Osteoblast (primary cell): Measurements from ENCODE around the gene MEG3. TPM values are rescaled to one million over a fixed set of nuclear protein-coding genes. Genes with fewer than 3 reads are reported as not detected.

Experiments
- DNase-seq: peaks from one replicate; pipeline ENCODE4 v3.0.0; 2011; ENCODE audit warnings: low spot score, mixed read lengths; ENCODE audit not compliant: insufficient read length; ENCODE audit errors: missing footprints
- H2AFZ ChIP-seq: 2 replicates; pipeline ENCODE4 v1.6.0; 2011; ENCODE audit warnings: mild to moderate bottlenecking, low read length
- H3K27ac ChIP-seq: 2 replicates; pipeline ENCODE4 v1.5.1; 2011; ENCODE audit warnings: mild to moderate bottlenecking, low read depth, low read length, moderate library complexity
- H3K27me3 ChIP-seq: 2 replicates; pipeline ENCODE4 v1.6.0; 2012; ENCODE audit warnings: mild to moderate bottlenecking, control low read depth, inconsistent platforms, low read length, moderate library complexity; ENCODE audit not compliant: insufficient read depth
- H3K36me3 ChIP-seq: 2 replicates; pipeline ENCODE4 v1.5.1; 2011; ENCODE audit warnings: mild to moderate bottlenecking, low read length, control low read depth, moderate library complexity; ENCODE audit not compliant: insufficient read depth
- H3K4me1 ChIP-seq: 2 replicates; pipeline ENCODE4 v1.5.1; 2011; ENCODE audit warnings: mild to moderate bottlenecking, low read length, control low read depth, moderate library complexity; ENCODE audit not compliant: insufficient read depth
- H3K4me2 ChIP-seq: 2 replicates; pipeline ENCODE4 v1.6.0; 2011; ENCODE audit warnings: mild to moderate bottlenecking, low read length; ENCODE audit not compliant: insufficient read depth
- H3K4me3 ChIP-seq: fragments of 200-600 bp; sonication (generic); 3 replicates; pipeline ENCODE4 v1.5.1; 2012; ENCODE audit warnings: mild to moderate bottlenecking, low read length, inconsistent platforms; ENCODE audit not compliant: insufficient read depth
- H3K79me2 ChIP-seq: 2 replicates; pipeline ENCODE4 v1.6.0; 2012; ENCODE audit warnings: mild to moderate bottlenecking, low read length, control low read depth, inconsistent platforms; ENCODE audit not compliant: insufficient read depth
- H3K9me3 ChIP-seq: 2 replicates; pipeline ENCODE4 v1.5.1; 2011; ENCODE audit warnings: low read depth, low read length, control low read depth
- H4K20me1 ChIP-seq: 2 replicates; pipeline ENCODE4 v1.6.0; 2012; ENCODE audit warnings: mild to moderate bottlenecking, low read length, control low read depth; ENCODE audit not compliant: insufficient read depth
- CTCF ChIP-seq: IDR thresholded peaks from 2 replicates; pipeline ENCODE4 v1.5.1; 2011; ENCODE audit warnings: mild to moderate bottlenecking, low read depth, low read length, moderate library complexity; ENCODE audit errors: extremely low read depth
- total RNA-seq: library from RNA; depleted of rRNA; stranded (reverse); fragments of >200 nt; gene quantifications from 2 replicates; pipeline ENCODE4 v1.2.3, GENCODE V29; 2012

MEG3 gene
- total RNA-seq, 1 donor = 200 TPM

- DNase-seq = no peak
- Histone ChIP-seq H3K36me3 (peaks cover 40% of the 10 kb centered on the region), H3K27ac (no peak overlapping the region), H4K20me1 (peaks cover 38% of the 10 kb centered on the region), H3K4me3 (no peak overlapping the region), H3K9me3 (peaks cover 3% of the 10 kb centered on the region), H3K4me2 (no peak overlapping the region), H3K27me3 (no peaks in the 10 kb centered on the region), H2AFZ (no peak overlapping the region), H3K4me1 (no peaks in the 10 kb centered on the region), H3K79me2 (peaks cover 92% of the 10 kb centered on the region)
- no peak for TF ChIP-seq CTCF
Measured at GRCh38 chr14:100881211-100882025, 55.5 kb downstream of the MEG3 start.

- Histone ChIP-seq H3K36me3 (peaks cover 40% of the 10 kb centered on the region), H3K4me1 (no peaks in the 10 kb centered on the region), H2AFZ (no peak overlapping the region), H3K27me3 (no peaks in the 10 kb centered on the region), H3K9me3 (peaks cover 3% of the 10 kb centered on the region), H3K4me3 (no peak overlapping the region), H4K20me1 (peaks cover 38% of the 10 kb centered on the region), H3K27ac (no peak overlapping the region), H3K79me2 (peaks cover 84% of the 10 kb centered on the region), H3K4me2 (no peak overlapping the region)
- no peak for DNase-seq
- no peak for TF ChIP-seq CTCF
Measured at GRCh38 chr14:100882026-100882967, 56.4 kb downstream of the MEG3 start.

GRCh38 chr14:100882991-100883788 lies 57.3 kb downstream of the MEG3 start:
- Histone ChIP-seq H3K9me3 (peaks cover 3% of the 10 kb centered on the region), H3K27me3 (no peaks in the 10 kb centered on the region), H4K20me1 (peaks cover 42% of the 10 kb centered on the region), H3K36me3 (peaks cover 40% of the 10 kb centered on the region), H3K79me2 (peaks cover 79% of the 10 kb centered on the region), H3K27ac (no peak overlapping the region), H3K4me1 (no peaks in the 10 kb centered on the region), H3K4me3 (no peak overlapping the region), H3K4me2 (no peak overlapping the region), H2AFZ (no peak overlapping the region)
- TF ChIP-seq CTCF = no peak
- no peak for DNase-seq
